ENCODE measurements around the gene FBRSL1.

FBRSL1 gene

GRCh38 chr12:132497514-132498405, 7.8 kb downstream of the FBRSL1 start:
- DNase-seq (ENCODE audit: low spot score): no peak

- DNase-seq (ENCODE audit: low spot score): no peak
Observed at GRCh38 chr12:132498931-132499330, 9.0 kb downstream of the FBRSL1 start.

- no peak for DNase-seq (ENCODE audit: low spot score)
Observed at GRCh38 chr12:132500142-132500855, 10.3 kb downstream of the FBRSL1 start.

DNA sequence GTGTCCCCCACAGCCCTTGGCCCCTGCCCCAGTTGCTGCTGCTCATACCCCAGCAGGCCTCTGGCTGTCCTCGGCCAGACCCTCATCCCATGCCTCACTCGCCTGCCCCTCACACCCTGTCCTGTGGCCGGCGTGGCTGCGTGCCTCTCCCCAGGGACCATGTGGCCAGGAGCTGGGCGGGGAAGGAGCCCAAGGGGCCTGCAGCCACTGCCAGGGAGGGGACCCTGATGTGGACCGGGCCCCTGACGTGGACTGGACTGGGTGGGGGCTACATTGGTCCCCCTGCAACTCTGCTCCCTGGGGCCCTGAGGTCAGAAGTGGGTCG, 10.9 kb downstream of the FBRSL1 start:
- DNase-seq (ENCODE audit: low spot score): no peak

DNA sequence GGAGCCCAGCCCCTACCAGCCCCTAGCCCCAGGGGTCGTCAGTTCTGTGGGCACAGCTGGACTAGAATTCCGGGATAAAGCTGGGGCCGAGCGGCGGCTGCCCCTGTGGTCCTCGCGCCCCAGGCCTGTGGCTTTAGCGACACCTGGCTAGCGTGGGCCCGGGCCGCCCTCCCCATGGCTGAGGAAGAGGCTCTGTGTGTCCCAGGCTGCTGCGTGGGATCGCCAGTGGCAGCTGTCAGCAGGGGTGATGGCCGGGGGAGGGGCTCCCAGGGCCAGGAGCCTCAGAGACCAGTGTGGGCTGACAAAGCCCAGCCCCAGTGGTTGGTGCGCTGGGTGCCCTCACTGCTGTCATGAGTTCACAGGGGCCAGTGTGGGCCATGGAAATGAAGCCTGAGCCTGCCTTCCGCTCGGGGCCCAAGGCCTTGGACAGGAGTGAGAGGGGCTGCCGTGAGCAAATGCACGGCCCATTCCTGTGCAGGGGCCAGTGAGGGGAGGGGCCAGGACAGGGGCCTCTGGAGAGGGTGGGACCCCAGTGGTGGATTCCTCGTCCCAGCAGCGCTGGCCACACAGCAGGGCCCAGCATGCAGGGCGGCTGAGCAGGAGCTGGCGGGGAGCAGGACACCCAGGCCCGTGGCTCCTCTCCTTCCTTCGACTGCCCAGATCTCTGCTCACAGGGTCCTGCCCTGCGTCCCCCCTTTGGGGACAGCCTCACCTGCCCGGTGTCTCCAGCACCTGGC, 11.4 kb downstream of the FBRSL1 start:
- no peak for DNase-seq (ENCODE audit: low spot score)

DNA sequence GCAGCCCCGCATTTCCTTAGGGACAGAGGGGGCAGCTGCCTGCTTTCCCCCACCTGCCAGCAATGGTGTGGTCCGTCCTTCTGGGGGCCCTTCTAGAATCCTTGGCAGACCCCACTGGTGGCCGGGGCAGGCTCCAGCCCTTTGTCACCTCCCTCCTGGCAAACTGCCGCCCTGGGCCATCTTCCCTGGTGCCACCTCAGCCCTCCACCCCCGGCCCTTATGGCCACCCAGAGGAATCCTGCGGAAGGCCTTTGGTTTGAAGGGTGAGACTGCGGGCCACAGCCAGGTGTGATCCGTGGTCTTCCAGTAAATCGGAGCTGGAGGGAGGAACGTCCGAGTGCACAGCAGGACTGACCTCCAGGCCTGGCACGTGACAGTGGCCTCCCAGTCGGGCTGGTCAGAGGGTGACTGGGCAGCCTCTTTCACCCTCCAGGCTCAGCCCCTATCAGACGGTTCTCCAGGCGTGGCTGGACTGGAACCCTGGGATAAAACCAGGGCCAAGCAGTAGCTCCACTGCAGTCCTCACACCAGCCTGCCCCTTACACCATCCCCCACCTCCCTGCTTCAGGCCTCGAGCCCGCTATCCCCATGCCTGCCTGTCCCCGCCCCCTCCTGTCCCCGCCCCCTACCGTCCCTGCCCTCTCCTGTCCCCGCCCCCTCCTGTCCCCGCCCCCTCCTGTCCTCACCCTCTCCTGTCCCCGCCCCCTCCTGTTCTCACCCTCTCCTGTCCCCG, 12.4 kb downstream of the FBRSL1 start:
- DNase-seq (ENCODE audit: low spot score): no peak

DNA sequence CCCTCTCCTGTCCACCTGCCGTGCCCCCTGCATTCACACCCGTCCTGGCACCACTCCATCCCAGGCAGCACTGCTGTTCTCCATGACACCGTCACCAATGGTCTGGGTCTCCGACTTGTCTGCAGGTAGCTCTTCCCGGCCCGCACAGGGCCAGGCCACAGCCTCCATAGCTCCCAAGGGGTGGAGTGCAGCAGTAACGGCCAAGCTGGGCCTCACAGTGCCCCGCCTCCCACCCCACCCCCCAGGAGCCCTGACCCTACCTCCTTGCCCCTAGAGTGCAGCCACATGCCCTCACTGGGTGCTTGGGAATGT, 12.9 kb downstream of the FBRSL1 start:
- DNase-seq (ENCODE audit: low spot score): no peak

- no peak for DNase-seq (ENCODE audit: low spot score)
Observed at GRCh38 chr12:132503618-132504204, 13.8 kb downstream of the FBRSL1 start.

DNA sequence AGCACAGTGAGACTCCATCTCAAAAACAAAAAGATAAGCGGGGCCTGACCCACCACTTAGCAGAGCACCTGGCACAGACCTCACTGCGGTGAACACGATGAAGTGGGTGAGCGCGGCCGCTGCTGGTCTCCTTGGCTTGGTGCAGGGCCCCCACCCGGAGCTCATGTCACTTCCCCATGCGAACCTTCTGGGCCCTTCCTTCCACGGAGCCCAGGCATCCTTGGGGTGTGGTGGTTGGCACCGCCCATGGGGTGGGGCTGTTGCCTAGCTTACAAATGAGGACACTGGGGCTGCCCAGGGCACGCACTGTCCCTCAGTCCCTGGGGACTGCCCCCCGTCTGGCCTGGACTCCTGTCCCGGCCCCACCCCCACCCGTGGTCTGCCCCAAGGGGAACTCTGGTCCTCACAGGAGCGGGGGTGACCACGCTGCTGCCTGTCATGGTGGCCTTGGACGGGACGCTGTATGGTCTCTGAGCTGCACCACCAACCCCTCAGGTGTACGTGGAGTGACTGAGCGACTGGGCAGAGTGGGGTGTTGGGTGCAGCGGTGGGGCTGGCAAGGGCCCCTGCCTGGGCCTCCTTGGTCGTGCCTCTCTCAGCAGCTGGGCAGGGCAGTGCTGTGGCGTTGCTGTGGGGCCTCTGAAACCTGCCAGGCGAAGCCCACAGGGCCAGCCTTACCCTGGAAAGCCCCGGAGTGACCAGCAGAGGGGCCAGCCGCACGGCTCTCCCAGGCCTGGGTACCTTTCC, 15.3 kb downstream of the FBRSL1 start:
- DNase-seq (ENCODE audit: low spot score): no peak

- no peak for DNase-seq (ENCODE audit: low spot score)
Observed at GRCh38 chr12:132505852-132506219, 15.9 kb downstream of the FBRSL1 start.

GRCh38 chr12:132506328-132507160, 16.6 kb downstream of the FBRSL1 start:
- peak; percentile 42 for DNase-seq (ENCODE audit: low spot score)

GRCh38 chr12:132507161-132507538, 17.2 kb downstream of the FBRSL1 start:
- no peak for DNase-seq (ENCODE audit: low spot score)

DNA sequence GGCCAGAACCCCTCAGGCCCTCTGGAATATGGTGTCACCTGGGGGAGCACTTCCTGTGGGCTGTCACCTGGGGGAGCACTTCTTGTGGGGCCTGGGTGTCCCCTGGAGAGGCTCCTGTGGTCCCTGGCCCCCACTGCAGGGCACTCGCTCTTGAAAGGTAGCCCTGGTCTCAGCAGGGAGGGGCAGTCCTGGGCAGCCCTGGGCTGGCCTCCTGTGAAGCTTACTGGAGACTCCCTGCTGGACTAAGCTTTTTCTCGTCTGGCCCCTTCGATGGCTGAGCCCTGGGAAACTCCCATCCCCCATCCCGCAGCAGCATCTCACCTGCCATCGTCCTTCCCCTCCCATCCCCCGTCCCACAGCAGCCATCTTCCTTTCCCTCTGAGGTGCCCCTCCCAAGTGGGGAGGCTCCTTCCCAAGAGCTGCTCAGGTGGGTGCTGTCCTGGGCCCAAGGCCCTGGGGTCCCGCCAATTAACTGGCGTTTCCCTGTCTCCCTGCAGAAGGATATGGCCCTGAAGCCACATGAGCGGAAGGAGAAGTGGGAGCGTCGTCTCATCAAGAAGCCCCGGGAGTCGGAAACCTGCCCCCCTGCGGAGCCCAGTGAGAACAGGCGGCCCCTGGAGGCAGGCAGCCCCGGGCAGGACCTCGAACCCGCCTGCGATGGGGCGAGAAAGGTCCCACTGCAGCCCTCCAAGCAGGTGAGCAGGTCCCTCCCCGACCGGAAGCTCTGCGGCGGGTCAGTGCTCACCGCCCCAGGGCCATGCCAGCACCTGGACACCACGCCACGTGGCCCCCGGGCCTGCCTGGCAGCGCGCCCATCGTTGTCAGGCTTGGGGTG, 17.9 kb downstream of the FBRSL1 start:
- DNase-seq (ENCODE audit: low spot score): no peak

DNA sequence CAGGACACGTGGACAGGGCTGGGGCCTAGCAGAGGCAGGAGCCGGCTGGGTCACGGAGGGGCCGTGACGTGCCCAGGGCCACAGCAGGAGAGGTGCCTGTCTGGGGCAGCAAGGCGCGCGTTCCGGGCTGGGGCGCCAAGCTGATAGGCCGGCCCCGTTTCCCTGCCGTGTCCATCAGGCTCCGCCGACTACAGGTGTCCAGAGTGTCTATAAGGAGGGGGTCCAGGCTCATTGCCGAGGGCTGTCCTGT, 18.5 kb downstream of the FBRSL1 start:
- DNase-seq (ENCODE audit: low spot score): no peak

- no peak for DNase-seq (ENCODE audit: low spot score)
Observed at GRCh38 chr12:132508860-132509732, 19.1 kb downstream of the FBRSL1 start.

DNA sequence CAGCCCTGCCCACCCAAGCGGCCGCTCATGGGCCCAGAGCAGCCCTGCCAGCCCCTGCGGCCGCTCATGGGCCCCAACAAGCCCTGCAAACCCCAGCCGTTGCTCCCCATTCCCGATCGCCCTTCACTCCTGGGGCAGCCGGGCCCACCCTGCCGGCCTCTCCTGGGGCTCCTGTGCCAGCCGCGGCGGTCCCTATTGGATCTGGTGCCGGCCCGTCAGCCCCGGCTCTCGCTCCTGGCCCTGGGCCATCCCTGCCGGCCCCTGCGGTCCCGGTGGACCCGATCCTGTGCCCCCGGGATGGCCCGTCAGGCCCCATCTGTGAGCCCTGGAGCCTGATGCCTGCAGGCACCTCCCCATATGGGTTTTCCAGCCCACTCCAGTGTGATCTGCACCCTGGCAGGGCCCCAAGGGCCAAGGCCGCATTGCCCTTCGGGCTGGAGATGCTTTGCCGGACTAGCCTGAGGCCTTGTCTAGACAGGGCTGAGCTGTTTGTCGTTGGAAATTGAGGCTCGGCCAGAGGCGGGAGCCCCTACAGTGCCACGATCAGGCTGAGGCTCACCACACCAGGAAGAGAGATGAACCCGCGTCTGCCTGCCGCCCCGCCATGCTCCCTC, 20.3 kb downstream of the FBRSL1 start:
- DNase-seq (ENCODE audit: low spot score): no peak

DNA sequence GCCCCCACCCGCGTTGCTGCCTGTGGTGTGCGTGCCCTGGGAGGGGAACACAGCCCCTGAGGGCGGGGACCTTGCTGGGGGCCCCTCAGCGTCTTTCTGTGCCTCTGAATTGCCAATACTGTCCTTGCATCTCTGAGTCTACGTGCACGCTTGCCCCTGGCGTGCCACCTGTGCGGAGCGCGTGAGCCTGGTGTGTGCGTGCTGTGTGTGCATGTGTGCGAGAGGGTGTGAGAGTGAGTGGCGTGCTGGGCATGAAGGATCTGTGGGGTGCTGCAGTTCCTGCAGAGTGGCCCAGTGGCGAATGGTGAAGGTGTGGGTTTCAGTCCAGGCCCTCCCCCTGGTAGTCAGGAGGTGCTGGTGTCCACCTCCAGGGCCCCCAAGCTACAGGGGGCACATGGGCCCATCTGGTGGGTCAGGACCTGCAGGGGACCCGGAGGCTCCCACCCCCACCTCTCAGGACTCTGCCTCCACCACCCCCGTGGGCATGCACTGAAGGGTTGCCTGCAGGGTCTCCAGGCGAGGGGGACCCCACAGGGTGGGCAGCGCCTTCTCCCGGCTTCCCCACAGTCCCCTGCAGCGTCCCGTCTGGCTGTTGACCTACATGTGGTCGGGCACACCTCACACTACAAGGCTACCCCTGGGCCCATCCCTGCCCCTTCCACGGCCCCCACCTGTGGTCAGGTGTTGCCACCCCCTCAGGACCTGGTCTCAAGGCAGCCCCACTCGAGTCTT, 21.0 kb downstream of the FBRSL1 start:
- DNase-seq (ENCODE audit: low spot score): no peak

Data from CD4-positive, alpha-beta T cell treated with Interleukin-2 at 100 ng/mL for 4 hours (primary cell).